ES-I3 (cell line): ENCODE data around the gene NMNAT3.

Source experiments
- H3K36me3 ChIP-seq: 2 replicates; pipeline ENCODE4 v1.6.1; 2013; ENCODE audit warnings: mild to moderate bottlenecking, low read length, control low read depth, moderate library complexity; ENCODE audit not compliant: insufficient read depth
- H3K4me1 ChIP-seq: 2 replicates; pipeline ENCODE4 v1.6.1; 2013; ENCODE audit warnings: mild to moderate bottlenecking, control low read depth, low read length; ENCODE audit not compliant: insufficient read depth
- H3K9ac ChIP-seq: 2 replicates; pipeline ENCODE4 v1.6.1; 2013; ENCODE audit warnings: low read depth, mild to moderate bottlenecking, low read length, moderate library complexity
- H3K9me3 ChIP-seq: 2 replicates; pipeline ENCODE4 v1.6.1; 2013; ENCODE audit warnings: mild to moderate bottlenecking, low read length, moderate library complexity; ENCODE audit not compliant: control insufficient read depth, insufficient read depth

The NMNAT3 gene

GRCh38 chr3:139527265-139527664 lies 150.5 kb downstream of the NMNAT3 start:
- H3K4me1 ChIP-seq, result peaks cover 12% of the 10 kb centered on the region; the same call in 1 of the 2 replicates
- no peaks in the 10 kb centered on the region for H3K36me3 ChIP-seq
- H3K9ac ChIP-seq, result no peak overlapping the region
- H3K9me3 ChIP-seq, result no peaks in the 10 kb centered on the region

- Histone ChIP-seq H3K9me3 (no peaks in the 10 kb centered on the region), H3K9ac (no peak overlapping the region), H3K36me3 (no peaks in the 10 kb centered on the region), H3K4me1 (peaks cover 6% of the 10 kb centered on the region; the same call in 1 of the 2 replicates)
These were observed 151.6 kb downstream of the NMNAT3 start for GRCh38 chr3:139526146-139526545.

- H3K9me3 ChIP-seq, result no peaks in the 10 kb centered on the region
- peaks cover 6% of the 10 kb centered on the region; the same call in 1 of the 2 replicates for H3K4me1 ChIP-seq
- no peaks in the 10 kb centered on the region for H3K36me3 ChIP-seq
- H3K9ac ChIP-seq, result no peak overlapping the region
These were observed 152.7 kb downstream of the NMNAT3 start for GRCh38 chr3:139524841-139525636.

GRCh38 chr3:139523718-139524117 lies 154.1 kb downstream of the NMNAT3 start:
- H3K36me3 ChIP-seq, result no peaks in the 10 kb centered on the region
- no peaks in the 10 kb centered on the region for H3K9me3 ChIP-seq
- H3K9ac ChIP-seq, result no peak overlapping the region
- H3K4me1 ChIP-seq, result peaks cover 6% of the 10 kb centered on the region; the same call in 1 of the 2 replicates

- H3K4me1 ChIP-seq, result peaks cover 6% of the 10 kb centered on the region; the same call in 1 of the 2 replicates
These were observed 154.6 kb downstream of the NMNAT3 start for GRCh38 chr3:139523166-139523565.

GRCh38 chr3:139522421-139522820 lies 155.4 kb downstream of the NMNAT3 start:
- Histone ChIP-seq H3K9ac (no peak overlapping the region), H3K9me3 (no peaks in the 10 kb centered on the region), H3K36me3 (no peaks in the 10 kb centered on the region), H3K4me1 (peaks cover 6% of the 10 kb centered on the region; the same call in 1 of the 2 replicates)

More at GRCh38 chr3:139523166-139523565, 154.6 kb downstream of the NMNAT3 start:
- Histone ChIP-seq H3K9me3 (no peaks in the 10 kb centered on the region), H3K36me3 (no peaks in the 10 kb centered on the region), H3K9ac (no peak overlapping the region)

GRCh38 chr3:139521816-139522215 lies 156.0 kb downstream of the NMNAT3 start:
- Histone ChIP-seq H3K9me3 (no peaks in the 10 kb centered on the region), H3K36me3 (no peaks in the 10 kb centered on the region), H3K9ac (no peak overlapping the region), H3K4me1 (peaks cover 6% of the 10 kb centered on the region; the same call in 1 of the 2 replicates)

GRCh38 chr3:139521144-139521543 lies 156.6 kb downstream of the NMNAT3 start:
- Histone ChIP-seq H3K4me1 (peaks cover 6% of the 10 kb centered on the region; the same call in 1 of the 2 replicates), H3K9me3 (no peaks in the 10 kb centered on the region), H3K36me3 (no peaks in the 10 kb centered on the region), H3K9ac (no peak overlapping the region)

- peaks cover 6% of the 10 kb centered on the region; the same call in 1 of the 2 replicates for H3K4me1 ChIP-seq
- no peaks in the 10 kb centered on the region for H3K36me3 ChIP-seq
- H3K9ac ChIP-seq, result no peak overlapping the region
- H3K9me3 ChIP-seq, result no peaks in the 10 kb centered on the region
These were observed 157.6 kb downstream of the NMNAT3 start for GRCh38 chr3:139519998-139520737.

- H3K4me1 ChIP-seq, result peaks cover 4% of the 10 kb centered on the region; the same call in 1 of the 2 replicates
- H3K9me3 ChIP-seq, result no peaks in the 10 kb centered on the region
- no peaks in the 10 kb centered on the region for H3K36me3 ChIP-seq
- no peak overlapping the region for H3K9ac ChIP-seq
These were observed 158.6 kb downstream of the NMNAT3 start for GRCh38 chr3:139518926-139519842.

- no peak overlapping the region for H3K9ac ChIP-seq
- H3K9me3 ChIP-seq, result no peaks in the 10 kb centered on the region
- H3K4me1 ChIP-seq, result no peaks in the 10 kb centered on the region
- no peaks in the 10 kb centered on the region for H3K36me3 ChIP-seq
These were observed 159.5 kb downstream of the NMNAT3 start for GRCh38 chr3:139518306-139518705.

- H3K9me3 ChIP-seq, result no peaks in the 10 kb centered on the region
- no peak overlapping the region for H3K9ac ChIP-seq
- H3K36me3 ChIP-seq, result no peaks in the 10 kb centered on the region
- no peaks in the 10 kb centered on the region for H3K4me1 ChIP-seq
These were observed 160.3 kb downstream of the NMNAT3 start for GRCh38 chr3:139517321-139518065.

GRCh38 chr3:139514741-139515140 lies 163.0 kb downstream of the NMNAT3 start:
- H3K9ac ChIP-seq, result no peak overlapping the region
- H3K4me1 ChIP-seq, result no peaks in the 10 kb centered on the region
- no peaks in the 10 kb centered on the region for H3K36me3 ChIP-seq

More at GRCh38 chr3:139514741-139515140, 163.0 kb downstream of the NMNAT3 start:
- no peaks in the 10 kb centered on the region for H3K9me3 ChIP-seq
